ENCODE measurements around the gene IPMK.

The IPMK gene

DNA sequence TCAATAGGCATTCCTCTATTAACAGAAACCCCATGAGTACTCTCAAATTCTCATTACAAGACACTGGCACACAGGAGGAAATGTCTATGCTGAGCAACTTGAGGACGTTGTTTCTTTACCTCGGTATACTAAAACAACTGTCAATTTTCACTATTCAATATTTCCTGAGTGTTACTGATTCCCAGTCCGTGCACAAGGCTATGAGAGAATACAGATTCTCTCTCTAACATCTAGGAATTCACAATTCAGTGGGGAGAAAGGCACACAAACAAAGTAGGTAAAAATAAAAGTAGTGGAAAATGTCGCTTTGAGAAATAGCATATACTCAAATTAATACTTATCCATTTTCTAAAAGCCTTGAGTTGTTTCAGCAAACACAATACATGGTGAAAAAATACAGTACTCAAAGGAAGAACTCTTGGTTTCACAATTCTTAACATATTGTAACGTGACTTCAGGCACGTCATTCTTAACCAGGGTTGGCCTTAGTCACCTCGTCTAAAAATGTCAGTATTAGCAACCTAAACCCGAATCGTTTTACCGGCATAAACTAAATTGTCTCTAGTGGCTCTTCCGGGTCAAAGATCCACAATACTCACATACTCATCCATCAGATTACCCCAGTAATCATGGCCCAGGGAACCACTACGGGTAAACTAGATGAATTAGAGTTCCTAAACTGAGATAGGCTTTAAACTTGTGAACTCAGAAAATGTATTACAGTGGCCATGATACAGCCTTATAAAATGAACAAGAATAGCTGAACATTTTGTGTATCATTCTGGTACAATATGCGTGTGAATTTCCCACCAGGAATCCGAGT is 1.5 kb downstream of the IPMK start:
- Histone ChIP-seq H3K4me3 (ENCODE audit: low read length) (peak overlapping the region; percentile 77), H3K27me3 (ENCODE audit: control insufficient read depth, low read length) (no peaks in the 10 kb centered on the region), H3F3A (ENCODE audit: control insufficient read depth, insufficient read depth) (peaks cover 13% of the 10 kb centered on the region), H3K9me3 (ENCODE audit: control insufficient read depth, insufficient read depth, low read length) (no peaks in the 10 kb centered on the region), H3K27ac (ENCODE audit: low read depth, low read length) (peak overlapping the region; percentile 68), H4K20me1 (ENCODE audit: control insufficient read depth, insufficient read depth, low read depth, low read length) (peaks cover 13% of the 10 kb centered on the region), H3K79me2 (ENCODE audit: control insufficient read depth, low read length) (peaks cover 83% of the 10 kb centered on the region), H3K4me1 (ENCODE audit: control insufficient read depth, low read length) (peaks cover 33% of the 10 kb centered on the region), H3K4me2 (ENCODE audit: low read length) (peak overlapping the region; percentile 81), H3K36me3 (ENCODE audit: control insufficient read depth, low read length) (peaks cover 12% of the 10 kb centered on the region; the same call in 1 of the 2 replicates), H3K9me2 (replicated peaks; ENCODE audit: control insufficient read depth, low read length) (no peaks in the 10 kb centered on the region)
- TF ChIP-seq EZH2phosphoT487 (IDR thresholded peaks at IDR 0.05; ENCODE audit: borderline replicate concordance, low read length), result no peak
- TF ChIP-seq, protein P1, sequence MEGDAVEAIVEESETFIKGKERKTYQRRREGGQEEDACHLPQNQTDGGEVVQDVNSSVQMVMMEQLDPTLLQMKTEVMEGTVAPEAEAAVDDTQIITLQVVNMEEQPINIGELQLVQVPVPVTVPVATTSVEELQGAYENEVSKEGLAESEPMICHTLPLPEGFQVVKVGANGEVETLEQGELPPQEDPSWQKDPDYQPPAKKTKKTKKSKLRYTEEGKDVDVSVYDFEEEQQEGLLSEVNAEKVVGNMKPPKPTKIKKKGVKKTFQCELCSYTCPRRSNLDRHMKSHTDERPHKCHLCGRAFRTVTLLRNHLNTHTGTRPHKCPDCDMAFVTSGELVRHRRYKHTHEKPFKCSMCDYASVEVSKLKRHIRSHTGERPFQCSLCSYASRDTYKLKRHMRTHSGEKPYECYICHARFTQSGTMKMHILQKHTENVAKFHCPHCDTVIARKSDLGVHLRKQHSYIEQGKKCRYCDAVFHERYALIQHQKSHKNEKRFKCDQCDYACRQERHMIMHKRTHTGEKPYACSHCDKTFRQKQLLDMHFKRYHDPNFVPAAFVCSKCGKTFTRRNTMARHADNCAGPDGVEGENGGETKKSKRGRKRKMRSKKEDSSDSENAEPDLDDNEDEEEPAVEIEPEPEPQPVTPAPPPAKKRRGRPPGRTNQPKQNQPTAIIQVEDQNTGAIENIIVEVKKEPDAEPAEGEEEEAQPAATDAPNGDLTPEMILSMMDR (IDR thresholded peaks at IDR 0.05; ENCODE audit: low read depth, low read length, poor library complexity, severe bottlenecking), result no peak

DNA sequence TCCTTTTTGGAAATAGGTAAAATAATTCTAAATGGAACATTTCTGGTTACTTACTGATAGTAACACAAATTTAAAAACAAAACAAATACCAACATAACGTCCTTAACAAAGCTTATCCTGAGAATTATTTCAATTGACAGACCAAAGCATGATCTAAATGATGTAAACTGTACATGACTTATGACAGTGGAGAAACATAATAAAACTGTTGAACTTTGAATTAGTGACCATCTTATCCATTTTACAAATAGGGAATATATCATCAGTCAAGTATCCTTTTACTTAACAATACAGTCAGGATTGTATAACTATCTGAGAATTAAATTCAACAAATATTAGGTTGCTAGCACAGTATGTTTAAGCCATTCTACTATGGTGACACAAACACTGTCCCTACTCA is 2.4 kb downstream of the IPMK start:
- TF ChIP-seq, protein P1 (IDR thresholded peaks at IDR 0.05; ENCODE audit: low read depth, low read length, poor library complexity, severe bottlenecking), result no peak
- TF ChIP-seq EZH2phosphoT487 (IDR thresholded peaks at IDR 0.05; ENCODE audit: borderline replicate concordance, low read length), result no peak
- peaks cover 8% of the 10 kb centered on the region; the same call in 1 of the 2 replicates for H4K20me1 ChIP-seq (ENCODE audit: control insufficient read depth, insufficient read depth, low read depth, low read length)
- peaks cover 27% of the 10 kb centered on the region for H3K4me1 ChIP-seq (ENCODE audit: control insufficient read depth, low read length)
- peak overlapping the region; percentile 77 for H3K4me3 ChIP-seq (ENCODE audit: low read length)
- no peaks in the 10 kb centered on the region for H3K9me3 ChIP-seq (ENCODE audit: control insufficient read depth, insufficient read depth, low read length)
- H3K27ac ChIP-seq (ENCODE audit: low read depth, low read length), result peak overlapping the region; percentile 68; the same call in 1 of the 2 replicates
- H3K36me3 ChIP-seq (ENCODE audit: control insufficient read depth, low read length), result peaks cover 11% of the 10 kb centered on the region; the same call in 1 of the 2 replicates
- H3K79me2 ChIP-seq (ENCODE audit: control insufficient read depth, low read length), result peaks cover 83% of the 10 kb centered on the region
- H3F3A ChIP-seq (ENCODE audit: control insufficient read depth, insufficient read depth), result peaks cover 13% of the 10 kb centered on the region
- no peaks in the 10 kb centered on the region for H3K9me2 ChIP-seq (replicated peaks; ENCODE audit: control insufficient read depth, low read length)
- peak overlapping the region; percentile 81 for H3K4me2 ChIP-seq (ENCODE audit: low read length)
- no peaks in the 10 kb centered on the region for H3K27me3 ChIP-seq (ENCODE audit: control insufficient read depth, low read length)

GRCh38 chr10:58264780-58265179 is 2.9 kb downstream of the IPMK start:
- Histone ChIP-seq H3K79me2 (ENCODE audit: control insufficient read depth, low read length) (peaks cover 83% of the 10 kb centered on the region), H3K9me2 (replicated peaks; ENCODE audit: control insufficient read depth, low read length) (no peaks in the 10 kb centered on the region), H3K4me1 (ENCODE audit: control insufficient read depth, low read length) (peaks cover 26% of the 10 kb centered on the region), H3F3A (ENCODE audit: control insufficient read depth, insufficient read depth) (peaks cover 13% of the 10 kb centered on the region), H3K9me3 (ENCODE audit: control insufficient read depth, insufficient read depth, low read length) (no peaks in the 10 kb centered on the region), H3K4me2 (ENCODE audit: low read length) (peak overlapping the region; percentile 81), H3K36me3 (ENCODE audit: control insufficient read depth, low read length) (peaks cover 11% of the 10 kb centered on the region; the same call in 1 of the 2 replicates), H3K27ac (ENCODE audit: low read depth, low read length) (peak overlapping the region; percentile 68; the same call in 1 of the 2 replicates), H3K4me3 (ENCODE audit: low read length) (peak overlapping the region; percentile 77), H3K27me3 (ENCODE audit: control insufficient read depth, low read length) (no peaks in the 10 kb centered on the region), H4K20me1 (ENCODE audit: control insufficient read depth, insufficient read depth, low read depth, low read length) (peaks cover 8% of the 10 kb centered on the region; the same call in 1 of the 2 replicates)
- TF ChIP-seq, protein P1 (IDR thresholded peaks at IDR 0.05; ENCODE audit: low read depth, low read length, poor library complexity, severe bottlenecking), result no peak
- TF ChIP-seq EZH2phosphoT487 (IDR thresholded peaks at IDR 0.05; ENCODE audit: borderline replicate concordance, low read length), result no peak

Measured in DOHH2 (cell line).